Measurements from ENCODE around the gene ARIH2. TPM values are rescaled to one million over a fixed set of nuclear protein-coding genes. Genes with fewer than 3 reads are reported as not detected.

The ARIH2 gene
- polyA plus RNA-seq, 1 donor, result 78.4 TPM

DNA sequence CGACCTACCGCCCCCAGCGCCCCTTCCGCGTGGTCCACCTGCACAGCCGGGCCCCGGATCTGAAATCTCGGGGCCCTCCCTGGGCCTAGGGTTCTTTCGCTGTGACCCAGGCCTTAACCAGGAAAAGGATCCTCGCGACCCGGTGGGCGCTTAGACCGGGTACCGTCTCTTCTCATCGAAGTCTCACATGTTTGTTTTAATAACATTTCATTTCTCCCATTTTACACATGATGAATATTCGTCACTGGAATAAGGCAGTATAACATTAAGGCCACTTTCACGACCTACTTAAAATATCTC, 100.0 kb downstream of the ARIH2 start:
- H3K4me3 ChIP-seq (ENCODE audit: low read length), result peak overlapping the region; percentile 78
- peaks cover 29% of the 10 kb centered on the region for H3K4me1 ChIP-seq (ENCODE audit: control insufficient read depth, insufficient read depth, low read length)
- DNase-seq, result no peak
- WGBS (ENCODE audit: insufficient coverage, low lambda C conversion rate), result no CpG with 5 or more reads among the region's 18 CpGs
- H3K36me3 ChIP-seq (ENCODE audit: control insufficient read depth, insufficient read depth, low read length), result peaks cover 35% of the 10 kb centered on the region
- H3K27me3 ChIP-seq (ENCODE audit: control insufficient read depth, insufficient read depth, low read length), result no peaks in the 10 kb centered on the region
- peaks cover 3% of the 10 kb centered on the region for H3K9me3 ChIP-seq (ENCODE audit: control insufficient read depth, low read depth, low read length)
- peak overlapping the region; percentile 80 for H3K27ac ChIP-seq (ENCODE audit: low read length)

- no peaks in the 10 kb centered on the region for H3K27me3 ChIP-seq (ENCODE audit: control insufficient read depth, insufficient read depth, low read length)
- peaks cover 3% of the 10 kb centered on the region for H3K9me3 ChIP-seq (ENCODE audit: control insufficient read depth, low read depth, low read length)
- no CpG with 5 or more reads among the region's 12 CpGs for WGBS (ENCODE audit: insufficient coverage, low lambda C conversion rate)
- H3K4me1 ChIP-seq (ENCODE audit: control insufficient read depth, insufficient read depth, low read length), result peaks cover 33% of the 10 kb centered on the region
- peak overlapping the region; percentile 100 for H3K27ac ChIP-seq (ENCODE audit: low read length)
- DNase-seq, result no peak
- peaks cover 35% of the 10 kb centered on the region for H3K36me3 ChIP-seq (ENCODE audit: control insufficient read depth, insufficient read depth, low read length)
- peak overlapping the region; percentile 91 for H3K4me3 ChIP-seq (ENCODE audit: low read length)
These were observed 101.3 kb downstream of the ARIH2 start for GRCh38 chr3:49019941-49020329.

GRCh38 chr3:49020330-49021212, 101.9 kb downstream of the ARIH2 start:
- Histone ChIP-seq H3K4me3 (ENCODE audit: low read length) (peak overlapping the region; percentile 91), H3K36me3 (ENCODE audit: control insufficient read depth, insufficient read depth, low read length) (peaks cover 35% of the 10 kb centered on the region), H3K4me1 (ENCODE audit: control insufficient read depth, insufficient read depth, low read length) (peaks cover 33% of the 10 kb centered on the region), H3K27ac (ENCODE audit: low read length) (peak overlapping the region; percentile 100), H3K9me3 (ENCODE audit: control insufficient read depth, low read depth, low read length) (peaks cover 3% of the 10 kb centered on the region), H3K27me3 (ENCODE audit: control insufficient read depth, insufficient read depth, low read length) (no peaks in the 10 kb centered on the region)
- WGBS (ENCODE audit: insufficient coverage, low lambda C conversion rate), result no CpG with 5 or more reads among the region's 51 CpGs
- DNase-seq, result peak; percentile 44 to 80

GRCh38 chr3:49021213-49021812, 102.7 kb downstream of the ARIH2 start:
- peak; percentile 99 for DNase-seq
- Histone ChIP-seq H3K9me3 (ENCODE audit: control insufficient read depth, low read depth, low read length) (peaks cover 3% of the 10 kb centered on the region), H3K4me1 (ENCODE audit: control insufficient read depth, insufficient read depth, low read length) (peaks cover 33% of the 10 kb centered on the region), H3K4me3 (ENCODE audit: low read length) (peak overlapping the region; percentile 91), H3K27ac (ENCODE audit: low read length) (peak overlapping the region; percentile 100), H3K27me3 (ENCODE audit: control insufficient read depth, insufficient read depth, low read length) (no peaks in the 10 kb centered on the region), H3K36me3 (ENCODE audit: control insufficient read depth, insufficient read depth, low read length) (peaks cover 35% of the 10 kb centered on the region)
- no CpG with 5 or more reads among the region's 60 CpGs for WGBS (ENCODE audit: insufficient coverage, low lambda C conversion rate)

- DNase-seq, result peak; percentile 94 to 95
- peaks cover 31% of the 10 kb centered on the region for H3K4me1 ChIP-seq (ENCODE audit: control insufficient read depth, insufficient read depth, low read length)
- peaks cover 39% of the 10 kb centered on the region for H3K36me3 ChIP-seq (ENCODE audit: control insufficient read depth, insufficient read depth, low read length)
- no CpG with 5 or more reads among the region's 83 CpGs for WGBS (ENCODE audit: insufficient coverage, low lambda C conversion rate)
- H3K27me3 ChIP-seq (ENCODE audit: control insufficient read depth, insufficient read depth, low read length), result no peaks in the 10 kb centered on the region
- H3K27ac ChIP-seq (ENCODE audit: low read length), result peak within 1 kb of the TSS; percentile 100
- peak within 1 kb of the TSS; percentile 91 for H3K4me3 ChIP-seq (ENCODE audit: low read length)
- H3K9me3 ChIP-seq (ENCODE audit: control insufficient read depth, low read depth, low read length), result peaks cover 3% of the 10 kb centered on the region
These were observed 103.4 kb downstream of the ARIH2 start, which contains the start of gene NDUFAF3 for GRCh38 chr3:49021813-49022687. Gene NDUFAF3 (plus strand): TSS chr3:49022121. CDS start chr3:49022145, 24 bp downstream.

- peak overlapping the region; percentile 91 for H3K4me3 ChIP-seq (ENCODE audit: low read length)
- H3K4me1 ChIP-seq (ENCODE audit: control insufficient read depth, insufficient read depth, low read length), result peaks cover 25% of the 10 kb centered on the region
- H3K27me3 ChIP-seq (ENCODE audit: control insufficient read depth, insufficient read depth, low read length), result no peaks in the 10 kb centered on the region
- peak overlapping the region; percentile 100 for H3K27ac ChIP-seq (ENCODE audit: low read length)
- peaks cover 46% of the 10 kb centered on the region for H3K36me3 ChIP-seq (ENCODE audit: control insufficient read depth, insufficient read depth, low read length)
- DNase-seq, result no peak
- WGBS (ENCODE audit: insufficient coverage, low lambda C conversion rate), result no CpG with 5 or more reads among the region's 12 CpGs
- peaks cover 2% of the 10 kb centered on the region for H3K9me3 ChIP-seq (ENCODE audit: control insufficient read depth, low read depth, low read length)
These were observed 104.1 kb downstream of the ARIH2 start for GRCh38 chr3:49022688-49023171.

- DNase-seq, result peak in 1 of 2 donors; percentile 6
- WGBS (ENCODE audit: insufficient coverage, low lambda C conversion rate), result no CpG with 5 or more reads among the region's 4 CpGs
- no peak overlapping the region for H3K4me3 ChIP-seq (ENCODE audit: low read length)
These were observed 105.1 kb downstream of the ARIH2 start for GRCh38 chr3:49023775-49024174.

GRCh38 chr3:49024449-49024848, 105.8 kb downstream of the ARIH2 start:
- Histone ChIP-seq H3K36me3 (ENCODE audit: control insufficient read depth, insufficient read depth, low read length) (peaks cover 47% of the 10 kb centered on the region), H3K9me3 (ENCODE audit: control insufficient read depth, low read depth, low read length) (no peaks in the 10 kb centered on the region), H3K4me3 (ENCODE audit: low read length) (no peak overlapping the region), H3K27ac (ENCODE audit: low read length) (no peak overlapping the region), H3K4me1 (ENCODE audit: control insufficient read depth, insufficient read depth, low read length) (peaks cover 30% of the 10 kb centered on the region), H3K27me3 (ENCODE audit: control insufficient read depth, insufficient read depth, low read length) (no peaks in the 10 kb centered on the region)
- WGBS (ENCODE audit: insufficient coverage, low lambda C conversion rate), result no CpG with 5 or more reads among the region's 5 CpGs
- DNase-seq, result peak in 1 of 2 donors; percentile 1

More at GRCh38 chr3:49023775-49024174, 105.1 kb downstream of the ARIH2 start:
- peaks cover 47% of the 10 kb centered on the region for H3K36me3 ChIP-seq (ENCODE audit: control insufficient read depth, insufficient read depth, low read length)
- H3K27me3 ChIP-seq (ENCODE audit: control insufficient read depth, insufficient read depth, low read length), result no peaks in the 10 kb centered on the region
- H3K4me1 ChIP-seq (ENCODE audit: control insufficient read depth, insufficient read depth, low read length), result peaks cover 33% of the 10 kb centered on the region
- H3K9me3 ChIP-seq (ENCODE audit: control insufficient read depth, low read depth, low read length), result no peaks in the 10 kb centered on the region
- H3K27ac ChIP-seq (ENCODE audit: low read length), result no peak overlapping the region

DNA sequence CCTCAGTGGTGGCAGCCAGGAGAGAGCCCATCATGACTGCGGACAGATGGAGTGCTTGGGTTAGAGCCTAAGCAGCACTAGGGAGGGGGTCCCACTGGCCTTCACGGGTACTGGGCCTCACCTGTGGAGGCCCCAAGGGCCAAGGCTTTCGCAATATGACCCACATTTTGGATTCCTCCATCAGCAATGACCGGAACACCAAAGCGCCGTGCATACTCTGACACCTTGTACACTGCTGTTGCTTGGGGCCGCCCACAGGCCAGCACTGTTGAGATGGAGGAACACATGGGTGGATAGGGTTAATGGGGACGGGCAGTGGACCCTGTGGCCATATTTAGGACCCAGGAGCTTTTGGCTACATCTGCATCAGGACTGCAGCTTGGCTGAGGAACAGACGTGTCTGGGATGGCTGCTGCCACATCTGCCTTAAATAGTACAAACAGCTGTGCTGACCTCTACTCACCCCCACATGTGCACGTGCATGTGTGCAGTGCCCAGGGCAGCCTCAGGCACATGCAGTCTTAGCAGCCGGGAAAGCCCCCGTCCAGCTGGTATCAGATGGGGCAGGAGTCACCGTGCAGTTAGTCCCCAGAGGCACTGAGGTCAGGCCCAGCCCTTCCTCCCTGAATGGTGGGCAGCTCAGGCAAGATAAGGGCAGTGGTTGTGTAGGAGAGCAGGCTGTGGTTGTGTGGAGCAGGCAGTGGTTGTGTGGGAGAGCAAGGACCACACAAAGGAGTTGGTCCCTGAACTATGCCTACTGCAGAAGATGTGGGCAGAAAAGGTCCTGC, 106.6 kb downstream of the ARIH2 start:
- DNase-seq, result peak in 1 of 2 donors; percentile 5
- no peaks in the 10 kb centered on the region for H3K27me3 ChIP-seq (ENCODE audit: control insufficient read depth, insufficient read depth, low read length)
- H3K27ac ChIP-seq (ENCODE audit: low read length), result no peak overlapping the region
- peaks cover 51% of the 10 kb centered on the region for H3K36me3 ChIP-seq (ENCODE audit: control insufficient read depth, insufficient read depth, low read length)
- no CpG with 5 or more reads among the region's 13 CpGs for WGBS (ENCODE audit: insufficient coverage, low lambda C conversion rate)
- peaks cover 24% of the 10 kb centered on the region for H3K4me1 ChIP-seq (ENCODE audit: control insufficient read depth, insufficient read depth, low read length)
- no peaks in the 10 kb centered on the region for H3K9me3 ChIP-seq (ENCODE audit: control insufficient read depth, low read depth, low read length)
- H3K4me3 ChIP-seq (ENCODE audit: low read length), result no peak overlapping the region
